Activated T-helper 1 cell treated with anti-CD3 and anti-CD28 coated beads, Interleukin-12 subunit alpha, Interleukin-12 subunit beta, Interleukin-2, Interleukin-4 antibody, amounts not matched to agents 30 ng/mL and 10 ng/mL and 1 ng/mL, durations not matched to agents 14 hours and 24 hours and 36 hours (primary cell): Measurements from ENCODE around the gene MAPK6. TPM values are rescaled to one million over a fixed set of nuclear protein-coding genes. Genes with fewer than 3 reads are reported as not detected.
A peak's percentile ranks its signal among the peaks of the same experiment; 100 is the strongest.

ENCODE experiments used
- DNase-seq: peaks from one replicate; pipeline ENCODE4 v3.0.0; 2021; ENCODE audit warnings: low spot score
- H3K27ac Mint-ChIP-seq: one replicate; pipeline ENCODE4 v1.8.0; 2021; ENCODE audit warnings: mild to moderate bottlenecking, mixed read lengths
- H3K27me3 Mint-ChIP-seq: one replicate; pipeline ENCODE4 v1.8.0; 2022; ENCODE audit warnings: mild to moderate bottlenecking, moderate library complexity, mixed read lengths; ENCODE audit not compliant: insufficient read depth
- H3K36me3 Mint-ChIP-seq: one replicate; pipeline ENCODE4 v1.8.0; 2021; ENCODE audit warnings: low read depth, mixed read lengths
- H3K4me1 Mint-ChIP-seq: one replicate; pipeline ENCODE4 v1.8.0; 2021; ENCODE audit warnings: low read depth, mixed read lengths
- H3K4me3 Mint-ChIP-seq: one replicate; pipeline ENCODE4 v1.8.0; 2021; ENCODE audit warnings: mild to moderate bottlenecking, moderate library complexity, mixed read lengths
- H3K9me3 Mint-ChIP-seq: one replicate; pipeline ENCODE4 v1.8.0; 2021; ENCODE audit warnings: mixed read lengths
- intact Hi-C: fragments of 100-400 bp; cut with micrococcal nuclease; formaldehyde crosslinking; loops from one replicate; pipeline ENCODE4 v1.15.1; 2024
- total RNA-seq: library from RNA; stranded (reverse); gene quantifications from 2 replicates; pipeline ENCODE4 v1.2.3, GENCODE V29; 2022

MAPK6 gene
- total RNA-seq: 57.3 and 57.9 TPM in 2 replicates

GRCh38 chr15:52018693-52019393, at the start of gene MAPK6:
Gene MAPK6 (plus strand): TSS chr15:52019219. CDS start chr15:52046461, 27,242 bp downstream.
- Mint-ChIP-seq H3K9me3 (no peaks in the 10 kb centered on the region), H3K27ac (peak within 1 kb of the TSS; percentile 99), H3K4me3 (peak within 1 kb of the TSS; percentile 98), H3K27me3 (peaks cover 7% of the 10 kb centered on the region), H3K36me3 (peaks cover 3% of the 10 kb centered on the region), H3K4me1 (peaks cover 46% of the 10 kb centered on the region)
- intact Hi-C loops: loop anchor here (1.0 kb wide), 1 partner anchor 48 kb away; the partner anchor contains the start of gene LEO1
- DNase-seq: peak; percentile 91

- intact Hi-C loops: no loop called here
- Mint-ChIP-seq H3K9me3 (peaks cover 5% of the 10 kb centered on the region), H3K27ac (no peak overlapping the region), H3K27me3 (peaks cover 1% of the 10 kb centered on the region), H3K4me3 (peak overlapping the region; percentile 98), H3K36me3 (peaks cover 23% of the 10 kb centered on the region), H3K4me1 (peaks cover 26% of the 10 kb centered on the region)
- DNase-seq: no peak
Observed at GRCh38 chr15:51969728-51970127, 49.3 kb upstream of the MAPK6 start.

- intact Hi-C loops: no loop called here
Observed at GRCh38 chr15:51970132-51970817, 48.7 kb upstream of the MAPK6 start.

GRCh38 chr15:51971032-51971374, 48.0 kb upstream of the MAPK6 start:
- H3K27me3 Mint-ChIP-seq: peaks cover 1% of the 10 kb centered on the region

More at GRCh38 chr15:51970132-51970817, 48.7 kb upstream of the MAPK6 start:
- peaks cover 21% of the 10 kb centered on the region for H3K36me3 Mint-ChIP-seq
- peaks cover 1% of the 10 kb centered on the region for H3K27me3 Mint-ChIP-seq
- peak overlapping the region; percentile 98 for H3K4me3 Mint-ChIP-seq
- DNase-seq: no peak
- H3K9me3 Mint-ChIP-seq: peaks cover 5% of the 10 kb centered on the region
- H3K4me1 Mint-ChIP-seq: peaks cover 26% of the 10 kb centered on the region
- peak overlapping the region; percentile 92 for H3K27ac Mint-ChIP-seq

DNA sequence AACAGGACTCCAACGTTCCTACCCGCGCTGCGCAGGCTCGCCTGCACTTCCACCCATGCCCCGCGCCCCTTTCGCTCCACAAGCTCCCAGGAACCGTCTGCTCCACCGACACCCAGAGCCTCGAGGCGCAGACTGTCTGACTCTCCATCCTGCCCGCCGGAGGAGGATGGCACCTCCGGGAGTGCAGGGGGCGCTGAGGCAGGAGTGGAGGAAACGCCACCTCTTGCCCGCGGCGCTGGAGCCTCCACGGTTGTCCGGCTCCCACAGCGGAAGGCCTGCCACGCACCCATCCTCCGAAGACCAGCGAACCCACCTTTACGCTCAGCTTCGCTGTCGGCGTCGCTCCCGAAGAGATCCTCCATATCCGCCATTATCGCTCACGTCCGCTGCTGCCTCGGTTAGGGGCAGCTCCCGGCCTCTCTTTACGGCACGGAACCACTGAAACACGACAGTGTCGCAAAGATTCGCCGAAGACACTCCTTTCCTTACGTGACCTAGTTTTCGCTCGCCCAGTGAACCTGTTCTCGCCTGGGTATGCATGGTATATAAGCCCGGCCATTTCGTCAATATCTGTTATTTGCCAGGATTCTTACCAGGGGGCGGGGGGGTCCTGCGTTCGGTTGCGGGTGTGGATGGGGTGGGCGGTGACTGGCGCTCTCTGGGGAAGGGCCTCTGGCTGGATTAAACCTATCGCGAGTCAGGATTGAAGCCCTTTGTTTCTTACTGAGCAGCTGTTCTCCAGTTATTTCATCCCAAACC, 47.5 kb upstream of the MAPK6 start, which contains the start of gene LEO1:
Gene LEO1 (minus strand): TSS at position 404 of the 759 bp plus-strand sequence. CDS start 33 bp downstream, at position 371.
- Mint-ChIP-seq H3K27ac (peak within 1 kb of the TSS; percentile 92), H3K4me1 (peaks cover 22% of the 10 kb centered on the region), H3K27me3 (peaks cover 1% of the 10 kb centered on the region), H3K4me3 (peak within 1 kb of the TSS; percentile 98), H3K9me3 (peaks cover 5% of the 10 kb centered on the region), H3K36me3 (peaks cover 8% of the 10 kb centered on the region)
- intact Hi-C loops: loop anchor here (1.0 kb wide), 4 partner anchors 11 to 208 kb away; partner anchors contain the start of genes MAPK6 and TMOD3
- DNase-seq: peak; percentile 88

More at GRCh38 chr15:51971032-51971374, 48.0 kb upstream of the MAPK6 start:
- peak overlapping the region; percentile 92 for H3K27ac Mint-ChIP-seq
- intact Hi-C loops: loop anchor here (1.0 kb wide), 4 partner anchors 11 to 208 kb away; partner anchors contain the start of genes MAPK6 and TMOD3
- peak overlapping the region; percentile 98 for H3K4me3 Mint-ChIP-seq
- H3K4me1 Mint-ChIP-seq: peaks cover 26% of the 10 kb centered on the region
- peaks cover 5% of the 10 kb centered on the region for H3K9me3 Mint-ChIP-seq
- DNase-seq: no peak
- peaks cover 13% of the 10 kb centered on the region for H3K36me3 Mint-ChIP-seq

DNA sequence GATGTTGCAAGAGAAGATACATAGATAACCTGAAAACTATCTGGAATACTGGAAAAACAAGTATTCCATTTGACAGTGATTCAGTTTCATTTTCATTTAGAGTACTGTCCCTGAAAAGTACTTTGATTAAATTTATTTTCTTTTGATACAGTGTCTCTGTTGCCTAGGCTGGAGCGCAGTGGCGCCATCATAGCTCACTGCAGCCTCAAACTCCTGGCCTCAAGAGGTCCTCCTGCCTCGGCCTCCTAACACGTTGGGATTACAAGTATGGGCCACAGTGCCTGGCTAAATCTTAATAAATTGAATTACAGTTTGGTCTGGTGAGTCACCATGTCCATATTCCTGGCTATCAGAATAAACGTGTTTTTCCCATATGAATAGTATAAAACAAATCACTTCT, 45.8 kb upstream of the MAPK6 start:
- intact Hi-C loops: no loop called here
- Mint-ChIP-seq H3K4me3 (no peak overlapping the region), H3K27me3 (peaks cover 1% of the 10 kb centered on the region), H3K27ac (no peak overlapping the region), H3K36me3 (no peaks in the 10 kb centered on the region), H3K9me3 (no peaks in the 10 kb centered on the region), H3K4me1 (peaks cover 22% of the 10 kb centered on the region)
- no peak for DNase-seq

DNA sequence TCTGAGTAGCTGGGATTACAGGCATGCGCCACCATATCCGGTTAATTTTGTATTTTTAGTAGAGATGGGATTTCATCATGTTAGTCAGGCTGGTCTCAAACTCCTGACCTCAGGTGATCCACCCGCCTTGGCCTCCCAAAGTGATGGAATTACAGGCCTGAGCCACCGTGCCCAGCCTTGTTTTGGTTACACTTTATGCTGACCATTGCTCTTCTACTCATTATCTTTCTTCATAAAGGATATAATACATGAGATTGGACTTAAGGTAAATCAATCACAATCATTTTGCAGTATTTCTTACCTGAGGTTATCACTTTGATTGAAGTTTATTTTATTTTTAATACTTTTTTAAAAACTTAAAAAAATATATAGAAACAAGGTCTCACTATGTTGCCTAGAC, 45.2 kb upstream of the MAPK6 start:
- no peaks in the 10 kb centered on the region for H3K9me3 Mint-ChIP-seq
- H3K27me3 Mint-ChIP-seq: peaks cover 1% of the 10 kb centered on the region
- H3K4me1 Mint-ChIP-seq: peaks cover 22% of the 10 kb centered on the region
- no peak for DNase-seq
- no peak overlapping the region for H3K27ac Mint-ChIP-seq
- intact Hi-C loops: no loop called here
- H3K36me3 Mint-ChIP-seq: no peaks in the 10 kb centered on the region
- H3K4me3 Mint-ChIP-seq: no peak overlapping the region

DNA sequence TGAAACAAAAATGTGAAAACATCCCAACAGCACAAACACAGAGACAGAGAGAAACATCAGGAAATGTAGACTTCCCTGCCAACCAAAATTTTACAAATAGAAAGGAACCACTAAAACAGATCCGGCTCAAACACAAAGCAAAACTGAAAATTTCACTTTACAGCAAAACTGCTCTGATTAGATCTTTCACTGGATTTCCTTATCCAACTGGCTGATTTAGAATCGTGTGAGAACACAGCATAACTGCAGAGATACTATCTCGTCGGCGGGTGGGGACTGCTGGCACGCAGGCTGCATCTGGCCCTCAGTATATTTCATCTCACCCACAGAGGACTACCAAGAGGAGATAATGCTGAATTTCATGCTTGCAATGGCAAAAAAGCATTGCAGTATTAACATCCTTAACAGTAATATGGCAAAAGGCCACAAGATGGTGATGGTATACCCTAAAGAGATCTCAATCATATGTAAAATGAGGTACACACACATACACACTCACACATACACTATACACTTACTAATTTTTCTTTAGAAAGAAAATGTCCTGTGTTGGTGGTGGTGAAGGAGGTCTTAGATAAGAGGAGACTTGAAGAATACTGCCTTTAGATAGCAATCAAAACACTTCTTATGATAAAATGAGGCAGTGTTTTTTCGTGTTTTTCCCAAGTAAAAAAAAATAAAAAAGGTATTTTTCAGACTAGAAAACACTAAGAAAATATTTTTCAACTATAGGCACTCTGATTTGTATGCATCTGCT, 36.8 kb upstream of the MAPK6 start:
- intact Hi-C loops: loop anchor here (1.0 to 2.0 kb wide), 10 partner anchors 11 to 245 kb away; partner anchors contain the start of gene LEO1

DNA sequence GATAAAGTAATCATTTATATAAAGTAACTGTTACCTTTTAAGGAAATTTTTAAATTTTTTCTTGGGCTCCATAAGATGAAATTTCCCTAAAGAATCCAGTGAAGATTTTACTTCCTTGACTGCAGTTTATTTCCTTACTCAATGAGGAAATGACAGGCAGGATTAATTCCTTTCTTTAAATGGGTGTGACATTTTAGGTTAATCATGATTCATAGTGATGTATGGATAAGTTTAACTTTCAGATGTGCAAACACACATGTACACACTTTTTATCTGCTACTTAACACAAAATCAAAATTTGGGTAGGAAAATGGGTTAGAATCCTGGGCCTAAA, 36.3 kb upstream of the MAPK6 start:
- H3K4me3 Mint-ChIP-seq: no peak overlapping the region
- DNase-seq: no peak
- H3K27ac Mint-ChIP-seq: no peak overlapping the region
- peaks cover 13% of the 10 kb centered on the region for H3K4me1 Mint-ChIP-seq
- no peaks in the 10 kb centered on the region for H3K9me3 Mint-ChIP-seq
- intact Hi-C loops: loop anchor here (1.0 to 2.0 kb wide), 10 partner anchors 11 to 245 kb away; partner anchors contain the start of gene LEO1
- H3K27me3 Mint-ChIP-seq: peaks cover 6% of the 10 kb centered on the region
- no peaks in the 10 kb centered on the region for H3K36me3 Mint-ChIP-seq

More for the DNA sequence above, 36.8 kb upstream of the MAPK6 start:
- Mint-ChIP-seq H3K27ac (peak overlapping the region; percentile 87), H3K4me1 (peaks cover 13% of the 10 kb centered on the region), H3K27me3 (peaks cover 3% of the 10 kb centered on the region), H3K4me3 (peak overlapping the region; percentile 76), H3K9me3 (no peaks in the 10 kb centered on the region), H3K36me3 (no peaks in the 10 kb centered on the region)
- DNase-seq: peak; percentile 57

- H3K36me3 Mint-ChIP-seq: no peaks in the 10 kb centered on the region
- H3K4me1 Mint-ChIP-seq: no peaks in the 10 kb centered on the region
- DNase-seq: no peak
- no peak overlapping the region for H3K27ac Mint-ChIP-seq
- no peak overlapping the region for H3K4me3 Mint-ChIP-seq
- intact Hi-C loops: no loop called here
- peaks cover 3% of the 10 kb centered on the region for H3K27me3 Mint-ChIP-seq
- H3K9me3 Mint-ChIP-seq: no peaks in the 10 kb centered on the region
Observed at GRCh38 chr15:51991141-51991540, 27.9 kb upstream of the MAPK6 start.

GRCh38 chr15:51992953-51993352, 26.1 kb upstream of the MAPK6 start:
- Mint-ChIP-seq H3K36me3 (no peaks in the 10 kb centered on the region), H3K9me3 (no peaks in the 10 kb centered on the region), H3K4me3 (no peak overlapping the region), H3K27me3 (no peaks in the 10 kb centered on the region), H3K4me1 (no peaks in the 10 kb centered on the region), H3K27ac (no peak overlapping the region)
- no peak for DNase-seq
- intact Hi-C loops: no loop called here

DNA sequence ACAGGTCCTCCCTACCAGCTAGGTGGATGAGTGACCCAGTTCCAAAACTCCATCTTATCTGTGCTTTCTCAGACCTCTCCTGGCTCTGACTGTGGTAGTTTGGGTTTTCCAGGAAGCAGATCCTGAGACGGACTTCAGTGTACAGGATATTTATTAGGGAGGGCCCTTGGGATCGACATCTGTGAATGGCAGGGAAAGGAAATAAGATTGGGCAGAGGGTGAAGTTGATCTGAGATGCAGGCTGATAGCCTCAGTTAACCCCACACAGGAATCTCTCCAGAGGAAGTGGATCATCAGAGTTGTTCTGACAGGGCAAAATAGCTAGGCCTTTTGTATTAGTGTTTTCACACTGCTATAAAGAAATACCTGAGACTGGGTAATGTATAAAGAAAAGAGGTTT, 16.7 kb upstream of the MAPK6 start:
- intact Hi-C loops: no loop called here

More for the DNA sequence above, 16.7 kb upstream of the MAPK6 start:
- no peak for DNase-seq
- H3K27ac Mint-ChIP-seq: no peak overlapping the region
- peaks cover 1% of the 10 kb centered on the region for H3K36me3 Mint-ChIP-seq
- peaks cover 50% of the 10 kb centered on the region for H3K4me1 Mint-ChIP-seq
- H3K4me3 Mint-ChIP-seq: no peak overlapping the region
- H3K9me3 Mint-ChIP-seq: no peaks in the 10 kb centered on the region
- peaks cover 3% of the 10 kb centered on the region for H3K27me3 Mint-ChIP-seq
